Erythroblast (primary cell): ENCODE data around the gene COG5.

ENCODE experiments used
- GATA1 ChIP-seq: IDR thresholded peaks from 2 replicates; pipeline ENCODE4 v1.6.1; 2011; ENCODE audit warnings: low read depth, mild to moderate bottlenecking, control low read depth, low read length, moderate library complexity
- POLR2A ChIP-seq: IDR thresholded peaks from 2 replicates; pipeline ENCODE4 v1.6.1; 2011; ENCODE audit warnings: mild to moderate bottlenecking, low read length

GRCh38 chr7:107276220-107276827 is 287.4 kb downstream of the COG5 start:
- TF ChIP-seq POLR2A (no peak), GATA1 (no peak)
